ENCODE results near the gene GAB2. TPM values are rescaled to one million over a fixed set of nuclear protein-coding genes. Genes with fewer than 3 reads are reported as not detected.

GAB2 gene
- total RNA-seq, 5 donors from 2014 or later (not counting 1 experiment from before 2014, with no cell fraction given) = 5.4 to 17.2 (median 8.8) TPM

- Mint-ChIP-seq H3K4me3 (no peak overlapping the region), H3K27ac (no peak overlapping the region), H3K27me3 (no peaks in the 10 kb centered on the region), H3K36me3 (no peaks in the 10 kb centered on the region), H3K4me1 (peaks cover 4 to 16% (median 12%) of the 10 kb centered on the region in 3 donors), H3K9me3 (no peaks in the 10 kb centered on the region)
- peak in 1 of 4 experiments; percentile 39 for ATAC-seq (replicated peaks in 1 of 4)
- Histone ChIP-seq H3K4me1 (ENCODE audit: control insufficient read depth in 1 of 2, extremely low read depth in 1 of 2, insufficient read depth in 2 of 2, low read length in 2 of 2) (no peaks in the 10 kb centered on the region), H3K4me3 (ENCODE audit: control insufficient read depth in 1 of 2, extremely low read depth in 1 of 2, low read length in 1 of 2) (no peak overlapping the region), H3K27ac (ENCODE audit: low read length) (no peak overlapping the region), H3K9me3 (no peaks in the 10 kb centered on the region), H3K36me3 (ENCODE audit: control insufficient read depth in 2 of 2, extremely low read depth in 1 of 2, insufficient read depth in 1 of 2, low read length in 1 of 2) (no peaks in the 10 kb centered on the region), H3K27me3 (replicated peaks in 1 of 2; ENCODE audit: control insufficient read depth in 2 of 2, extremely low read depth in 1 of 2, insufficient read depth in 2 of 2, low read length in 1 of 2) (peaks cover 0 to 3% of the 10 kb centered on the region in 2 experiments)
- 90% methylated on average over 2 of the region's 5 CpGs for WGBS (ENCODE audit: insufficient coverage)
- ChIA-PET POLR2A (no interaction called here), CTCF (no interaction called here)
- DNase-seq = peak in 1 of 35 experiments; percentile 7
Observed at GRCh38 chr11:78311702-78312371, 105.8 kb downstream of the GAB2 start.

GRCh38 chr11:78310500-78310909 is 107.1 kb downstream of the GAB2 start:
- CTCF ChIA-PET = interaction anchor here (0.6 to 0.7 kb wide), 3 partner anchors 15 to 90 kb away, joined by 3 to 5 read pairs (median 4); no protein-coding TSS in a partner anchor
- no peak overlapping the region for H3K27ac ChIP-seq (ENCODE audit: low read length)
- no peak overlapping the region for H3K4me3 ChIP-seq (ENCODE audit: control insufficient read depth in 1 of 2, extremely low read depth in 1 of 2, low read length in 1 of 2)
- no peaks in the 10 kb centered on the region for H3K27me3 ChIP-seq (replicated peaks in 1 of 2; ENCODE audit: control insufficient read depth in 2 of 2, extremely low read depth in 1 of 2, insufficient read depth in 2 of 2, low read length in 1 of 2)
- H3K36me3 ChIP-seq (ENCODE audit: control insufficient read depth in 2 of 2, extremely low read depth in 1 of 2, insufficient read depth in 1 of 2, low read length in 1 of 2) = no peaks in the 10 kb centered on the region
- POLR2A ChIA-PET = no interaction called here
- H3K27ac Mint-ChIP-seq = no peak overlapping the region
- peaks cover 4 to 16% (median 12%) of the 10 kb centered on the region in 3 donors for H3K4me1 Mint-ChIP-seq
- H3K4me3 Mint-ChIP-seq = no peak overlapping the region
- WGBS (ENCODE audit: insufficient coverage) = no CpG with 5 or more reads among the region's 6 CpGs
- ATAC-seq (replicated peaks in 1 of 4) (no peak), DNase-seq (no peak)
- no peaks in the 10 kb centered on the region for H3K9me3 Mint-ChIP-seq
- no peaks in the 10 kb centered on the region for H3K9me3 ChIP-seq
- H3K36me3 Mint-ChIP-seq = no peaks in the 10 kb centered on the region
- no peaks in the 10 kb centered on the region for H3K4me1 ChIP-seq (ENCODE audit: control insufficient read depth in 1 of 2, extremely low read depth in 1 of 2, insufficient read depth in 2 of 2, low read length in 2 of 2)
- H3K27me3 Mint-ChIP-seq = no peaks in the 10 kb centered on the region

- H3K9me3 ChIP-seq = no peaks in the 10 kb centered on the region
- Mint-ChIP-seq H3K4me3 (no peak overlapping the region), H3K27ac (no peak overlapping the region), H3K27me3 (no peaks in the 10 kb centered on the region), H3K9me3 (no peaks in the 10 kb centered on the region), H3K36me3 (no peaks in the 10 kb centered on the region), H3K4me1 (peaks cover 0 to under 1% (median 0%) of the 10 kb centered on the region in 3 donors)
- ChIA-PET CTCF (no interaction called here), POLR2A (no interaction called here)
- no peaks in the 10 kb centered on the region for H3K4me1 ChIP-seq (ENCODE audit: control insufficient read depth in 1 of 2, extremely low read depth in 1 of 2, insufficient read depth in 2 of 2, low read length in 2 of 2)
- H3K36me3 ChIP-seq (ENCODE audit: control insufficient read depth in 2 of 2, extremely low read depth in 1 of 2, insufficient read depth in 1 of 2, low read length in 1 of 2) = no peaks in the 10 kb centered on the region
- no peak for DNase-seq
- no peak overlapping the region for H3K27ac ChIP-seq (ENCODE audit: low read length)
- WGBS (ENCODE audit: insufficient coverage) = no CpG with 5 or more reads among the region's 2 CpGs
- no peaks in the 10 kb centered on the region for H3K27me3 ChIP-seq (replicated peaks in 1 of 2; ENCODE audit: control insufficient read depth in 2 of 2, extremely low read depth in 1 of 2, insufficient read depth in 2 of 2, low read length in 1 of 2)
- ATAC-seq (replicated peaks in 1 of 4) = no peak
- H3K4me3 ChIP-seq (ENCODE audit: control insufficient read depth in 1 of 2, extremely low read depth in 1 of 2, low read length in 1 of 2) = no peak overlapping the region
Observed at GRCh38 chr11:78304201-78304600, 113.4 kb downstream of the GAB2 start.

- POLR2A ChIA-PET = no interaction called here
Observed at GRCh38 chr11:78300108-78300839, 117.3 kb downstream of the GAB2 start.

GRCh38 chr11:78299000-78299710 is 118.5 kb downstream of the GAB2 start:
- WGBS (ENCODE audit: insufficient coverage) = 100% methylated on average over 1 of the region's 2 CpGs
- no peaks in the 10 kb centered on the region for H3K9me3 Mint-ChIP-seq
- H3K4me1 Mint-ChIP-seq = peaks cover 0 to 5% (median 0%) of the 10 kb centered on the region in 3 donors
- DNase-seq = no peak
- no peaks in the 10 kb centered on the region for H3K27me3 Mint-ChIP-seq
- Histone ChIP-seq H3K27me3 (replicated peaks in 1 of 2; ENCODE audit: control insufficient read depth in 2 of 2, extremely low read depth in 1 of 2, insufficient read depth in 2 of 2, low read length in 1 of 2) (no peaks in the 10 kb centered on the region), H3K4me1 (ENCODE audit: control insufficient read depth in 1 of 2, extremely low read depth in 1 of 2, insufficient read depth in 2 of 2, low read length in 2 of 2) (no peaks in the 10 kb centered on the region), H3K4me3 (ENCODE audit: control insufficient read depth in 1 of 2, extremely low read depth in 1 of 2, low read length in 1 of 2) (no peak overlapping the region), H3K9me3 (no peaks in the 10 kb centered on the region), H3K27ac (ENCODE audit: low read length) (no peak overlapping the region), H3K36me3 (ENCODE audit: control insufficient read depth in 2 of 2, extremely low read depth in 1 of 2, insufficient read depth in 1 of 2, low read length in 1 of 2) (no peaks in the 10 kb centered on the region)
- ATAC-seq (replicated peaks in 1 of 4) = no peak
- ChIA-PET POLR2A (no interaction called here), CTCF (interaction anchor here (0.6 kb wide), 2 partner anchors 41 to 58 kb away, joined by 3 read pairs; no protein-coding TSS in a partner anchor)
- H3K27ac Mint-ChIP-seq = no peak overlapping the region
- H3K4me3 Mint-ChIP-seq = no peak overlapping the region
- no peaks in the 10 kb centered on the region for H3K36me3 Mint-ChIP-seq

More at GRCh38 chr11:78300108-78300839, 117.3 kb downstream of the GAB2 start:
- peaks cover 0 to 5% (median 0%) of the 10 kb centered on the region in 3 donors for H3K4me1 Mint-ChIP-seq
- no peaks in the 10 kb centered on the region for H3K36me3 ChIP-seq (ENCODE audit: control insufficient read depth in 2 of 2, extremely low read depth in 1 of 2, insufficient read depth in 1 of 2, low read length in 1 of 2)
- no peaks in the 10 kb centered on the region for H3K27me3 ChIP-seq (replicated peaks in 1 of 2; ENCODE audit: control insufficient read depth in 2 of 2, extremely low read depth in 1 of 2, insufficient read depth in 2 of 2, low read length in 1 of 2)
- no CpG with 5 or more reads among the region's 5 CpGs for WGBS (ENCODE audit: insufficient coverage)
- no peak for DNase-seq
- CTCF ChIA-PET = no interaction called here
- no peaks in the 10 kb centered on the region for H3K27me3 Mint-ChIP-seq
- no peaks in the 10 kb centered on the region for H3K9me3 Mint-ChIP-seq
- no peak overlapping the region for H3K27ac Mint-ChIP-seq
- no peak for ATAC-seq (replicated peaks in 1 of 4)
- H3K9me3 ChIP-seq = no peaks in the 10 kb centered on the region
- no peak overlapping the region for H3K27ac ChIP-seq (ENCODE audit: low read length)
- H3K4me1 ChIP-seq (ENCODE audit: control insufficient read depth in 1 of 2, extremely low read depth in 1 of 2, insufficient read depth in 2 of 2, low read length in 2 of 2) = no peaks in the 10 kb centered on the region
- H3K36me3 Mint-ChIP-seq = no peaks in the 10 kb centered on the region
- no peak overlapping the region for H3K4me3 Mint-ChIP-seq
- no peak overlapping the region for H3K4me3 ChIP-seq (ENCODE audit: control insufficient read depth in 1 of 2, extremely low read depth in 1 of 2, low read length in 1 of 2)

GRCh38 chr11:78298291-78298771 is 119.3 kb downstream of the GAB2 start:
- no peak for DNase-seq
- no peak overlapping the region for H3K27ac ChIP-seq (ENCODE audit: low read length)
- H3K27me3 Mint-ChIP-seq = no peaks in the 10 kb centered on the region
- H3K36me3 Mint-ChIP-seq = no peaks in the 10 kb centered on the region
- H3K27ac Mint-ChIP-seq = no peak overlapping the region
- ChIA-PET CTCF (interaction anchor here (0.6 kb wide), 2 partner anchors 42 to 57 kb away, joined by 3 read pairs; no protein-coding TSS in a partner anchor), POLR2A (interaction anchor here in 1 of 2 donors (1.1 kb wide), 1 partner anchor 16 kb away, joined by 5 read pairs; no protein-coding TSS in a partner anchor)
- no peaks in the 10 kb centered on the region for H3K4me1 ChIP-seq (ENCODE audit: control insufficient read depth in 1 of 2, extremely low read depth in 1 of 2, insufficient read depth in 2 of 2, low read length in 2 of 2)
- no peaks in the 10 kb centered on the region for H3K9me3 Mint-ChIP-seq
- peaks cover 0 to 5% (median 3%) of the 10 kb centered on the region in 3 donors for H3K4me1 Mint-ChIP-seq
- WGBS (ENCODE audit: insufficient coverage) = no CpG with 5 or more reads among the region's 1 CpG
- H3K4me3 Mint-ChIP-seq = no peak overlapping the region
- no peak for ATAC-seq (replicated peaks in 1 of 4)
- H3K4me3 ChIP-seq (ENCODE audit: control insufficient read depth in 1 of 2, extremely low read depth in 1 of 2, low read length in 1 of 2) = no peak overlapping the region
- H3K9me3 ChIP-seq = no peaks in the 10 kb centered on the region
- H3K27me3 ChIP-seq (replicated peaks in 1 of 2; ENCODE audit: control insufficient read depth in 2 of 2, extremely low read depth in 1 of 2, insufficient read depth in 2 of 2, low read length in 1 of 2) = no peaks in the 10 kb centered on the region
- H3K36me3 ChIP-seq (ENCODE audit: control insufficient read depth in 2 of 2, extremely low read depth in 1 of 2, insufficient read depth in 1 of 2, low read length in 1 of 2) = no peaks in the 10 kb centered on the region

Data from T-cell (primary cell).